TTC549 (cell line): Measurements from ENCODE around the gene RFK.
"Not testable (repeated sequence)": the region's sequence is repeated elsewhere in the genome, so short reads cannot be mapped to it uniquely, and the experiment has no call there.

Source experiments
- FAIRE-seq: peaks from 2 replicates; lab custom pipeline; 2012; peaks lifted over from hg19 to GRCh38; lab: Jason Lieb, UNC

RFK gene

DNA sequence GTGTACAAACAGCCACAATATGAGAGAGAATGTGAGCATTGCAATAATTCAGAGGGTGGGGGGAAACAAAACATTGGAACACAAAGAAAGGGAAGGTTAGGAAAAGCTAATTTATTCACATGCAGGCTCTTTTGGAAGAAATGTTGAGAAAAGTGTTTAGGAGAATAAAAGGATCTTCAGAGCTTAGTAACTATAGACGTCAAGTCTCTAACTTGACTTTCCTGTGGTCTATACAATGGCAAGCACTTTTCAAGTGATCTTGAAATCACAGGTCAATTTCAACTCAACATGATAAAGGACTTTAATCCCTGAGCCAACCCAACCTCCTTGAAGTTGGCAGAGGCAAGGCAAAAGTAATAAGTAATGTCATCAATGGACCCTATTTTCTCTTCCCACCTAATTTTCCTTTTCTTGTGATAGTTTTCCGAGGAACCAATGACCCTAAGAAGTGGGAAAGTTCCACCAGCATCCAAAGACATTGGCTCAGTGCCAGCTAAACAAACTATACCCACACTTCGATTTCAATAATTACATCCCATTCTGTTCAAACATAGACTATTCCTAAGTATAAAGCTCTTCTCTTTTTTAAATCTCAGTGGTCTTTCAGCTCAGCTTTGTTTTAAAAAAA is 23.7 kb downstream of the RFK start:
- FAIRE-seq, result no peak

DNA sequence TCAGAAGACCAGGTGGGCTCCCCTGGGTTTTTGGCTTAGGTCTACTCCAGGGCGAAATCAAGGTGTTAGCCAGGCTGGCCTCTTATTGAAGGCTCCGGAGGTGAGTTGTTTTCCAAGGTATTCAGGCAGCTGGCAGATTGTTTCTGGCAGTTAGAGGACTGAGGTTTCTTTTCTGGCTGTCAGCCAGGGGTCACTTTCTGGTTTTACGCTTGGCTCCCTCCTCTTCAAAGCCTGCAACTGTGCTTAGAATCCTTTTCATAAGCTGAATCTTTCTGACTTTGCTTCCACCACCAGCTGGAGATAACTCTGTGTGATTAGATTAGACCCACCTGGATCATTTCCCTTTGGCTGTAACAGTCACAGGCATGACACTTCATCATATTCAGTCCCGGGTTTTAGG is 24.6 kb downstream of the RFK start:
- no peak for FAIRE-seq

DNA sequence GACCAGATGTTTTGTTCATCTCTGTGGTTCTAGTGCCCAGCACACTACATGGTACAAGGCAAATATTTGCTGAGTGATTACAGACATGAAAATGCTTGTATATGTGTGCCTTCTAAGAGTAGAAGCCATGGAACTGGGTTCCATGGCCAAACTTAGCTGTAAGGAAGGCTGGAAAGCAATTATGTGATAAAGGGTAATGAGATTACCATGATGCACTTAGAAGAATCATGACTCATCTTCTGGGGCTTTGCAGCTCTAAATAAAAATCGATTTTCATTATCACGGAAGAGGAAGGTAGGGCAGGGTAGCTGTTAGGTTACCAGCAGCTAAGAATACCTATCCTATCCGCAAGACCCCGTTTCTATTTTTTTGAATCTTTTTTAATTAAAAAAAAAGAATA is 28.0 kb downstream of the RFK start:
- FAIRE-seq, result no peak

GRCh38 chr9:76365028-76365427 is 29.2 kb downstream of the RFK start:
- FAIRE-seq, result no peak

GRCh38 chr9:76363032-76363395 is 31.2 kb downstream of the RFK start:
- no peak for FAIRE-seq

DNA sequence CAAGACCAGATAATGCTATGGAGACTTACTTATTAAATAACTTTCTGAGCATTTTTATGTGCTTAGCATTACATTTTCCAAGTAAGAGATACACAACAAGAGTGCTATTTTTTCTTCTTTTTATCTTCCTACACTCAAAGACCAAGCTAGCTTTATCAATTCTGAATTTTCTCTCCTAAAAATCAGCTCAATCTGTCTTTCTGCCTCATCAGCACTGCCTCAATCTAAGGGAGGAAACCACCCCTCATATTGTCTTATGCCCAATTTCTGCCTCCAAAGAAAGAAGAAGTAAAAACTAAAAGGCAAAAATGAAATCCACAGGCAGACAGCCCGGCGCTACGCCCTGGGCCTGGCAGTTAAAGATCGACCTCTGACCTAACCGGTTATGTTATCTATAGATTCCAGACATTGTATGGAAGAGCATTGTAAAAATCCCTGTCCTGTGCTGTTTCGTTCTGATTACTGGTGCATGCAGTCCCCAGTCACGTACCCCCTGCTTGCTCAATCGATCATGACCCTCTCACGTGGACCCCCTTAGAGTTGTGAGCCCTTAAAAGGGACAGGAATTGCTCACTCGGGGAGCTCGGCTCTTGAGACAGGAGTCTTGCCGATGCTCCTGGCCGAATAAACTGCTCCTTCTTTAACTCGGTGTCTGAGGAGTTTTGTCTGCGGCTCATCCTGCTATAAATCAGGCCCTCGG is 31.7 kb downstream of the RFK start:
- not testable (repeated sequence) for FAIRE-seq

DNA sequence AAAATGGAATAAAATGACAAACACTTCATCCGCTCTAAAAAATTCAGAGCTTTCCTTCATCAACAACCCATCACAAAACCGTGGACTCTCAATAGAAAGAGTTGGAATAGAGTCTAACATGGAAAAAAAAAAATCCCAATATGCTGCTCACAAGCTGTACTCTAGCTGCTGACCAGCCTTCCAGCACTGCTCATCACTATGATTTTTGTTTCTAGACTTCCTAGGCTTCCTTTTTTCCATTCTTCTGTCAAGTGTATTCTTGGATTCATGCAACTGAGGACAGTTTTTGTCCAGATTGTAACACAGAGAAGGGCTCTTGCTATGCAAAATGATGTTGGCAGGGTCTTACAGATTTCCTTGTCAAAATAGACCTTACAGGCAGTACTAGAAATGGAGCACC is 34.5 kb downstream of the RFK start:
- FAIRE-seq, result no peak

DNA sequence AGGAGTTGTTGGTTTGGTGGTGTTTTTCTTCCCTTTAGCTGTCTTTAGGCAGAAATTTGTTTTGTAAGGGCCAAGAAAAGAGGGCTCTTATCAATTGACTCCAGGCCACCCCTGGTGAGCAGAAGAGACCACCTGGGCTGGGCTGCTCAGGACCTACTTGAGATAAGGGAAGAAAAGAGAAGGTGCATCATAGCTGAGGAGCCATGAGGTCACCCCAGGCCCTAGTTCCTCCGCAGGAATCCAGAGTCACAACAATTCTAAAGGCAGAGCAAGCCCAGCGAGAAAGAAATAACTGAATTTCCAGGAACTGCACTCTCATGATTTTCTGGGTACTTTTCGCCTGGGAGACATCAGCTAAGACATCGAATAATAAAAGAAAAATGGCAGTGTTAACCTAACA is 34.9 kb downstream of the RFK start:
- no peak for FAIRE-seq

- FAIRE-seq, result no peak
These were observed 35.5 kb downstream of the RFK start for GRCh38 chr9:76358628-76359280.

DNA sequence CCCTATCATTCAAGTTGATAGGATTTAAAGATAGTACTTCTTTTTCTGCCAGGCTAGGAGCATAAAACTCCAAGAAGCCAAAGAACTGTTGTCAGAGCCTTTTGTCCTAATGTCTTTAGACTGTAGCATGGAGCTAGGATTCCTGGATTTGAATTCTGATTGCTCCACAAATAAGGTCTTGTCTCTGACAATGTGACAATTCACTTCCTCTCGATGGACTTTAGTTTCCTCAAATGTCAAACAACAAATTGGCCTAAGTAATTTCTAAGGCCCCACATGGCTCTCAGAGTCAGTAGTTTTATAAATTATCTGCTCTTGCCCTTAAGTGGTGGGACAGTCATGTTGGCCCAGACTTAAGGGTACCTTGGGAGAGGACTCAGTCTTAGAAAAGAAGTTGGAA is 36.7 kb downstream of the RFK start:
- FAIRE-seq, result no peak

- FAIRE-seq, result no peak
These were observed 38.3 kb downstream of the RFK start for GRCh38 chr9:76355886-76356285.

DNA sequence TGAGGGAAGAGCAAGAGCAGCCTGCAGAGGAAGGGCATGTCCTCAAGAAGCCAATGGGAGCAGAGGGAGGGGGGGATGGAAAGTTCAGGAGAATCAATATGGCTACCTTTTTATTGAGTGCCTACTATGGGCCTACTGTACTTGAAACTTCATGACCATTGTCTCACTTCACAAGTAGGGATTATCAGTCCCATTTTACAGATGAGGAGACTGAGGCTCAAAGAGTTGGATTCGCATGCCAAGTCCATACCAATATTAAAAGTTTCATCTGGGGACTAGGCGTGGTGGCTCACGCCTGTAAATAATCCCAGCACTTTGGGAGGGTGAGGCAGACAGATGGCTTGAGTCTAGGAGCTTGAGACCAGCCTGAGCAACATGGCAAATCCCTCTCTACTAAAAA is 40.0 kb downstream of the RFK start:
- no peak for FAIRE-seq

DNA sequence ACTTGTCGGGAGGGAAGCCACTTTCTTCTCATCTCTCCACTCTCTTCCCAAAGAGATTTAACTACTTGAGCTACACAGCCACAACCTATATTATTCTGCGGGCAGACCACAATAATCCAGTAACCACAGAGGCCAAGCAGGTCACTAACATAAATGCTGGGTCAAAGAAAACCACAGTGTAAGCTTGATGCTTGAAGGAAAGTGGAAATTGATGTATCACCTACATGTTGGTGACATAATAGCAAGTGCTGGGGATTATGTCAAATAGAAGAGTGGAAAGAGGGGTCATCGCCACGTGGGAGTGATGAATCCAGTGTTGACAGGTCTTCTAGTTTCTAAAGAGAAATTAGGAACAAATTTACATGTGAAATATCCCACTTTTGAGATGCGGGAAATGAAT is 40.9 kb downstream of the RFK start:
- FAIRE-seq, result no peak

DNA sequence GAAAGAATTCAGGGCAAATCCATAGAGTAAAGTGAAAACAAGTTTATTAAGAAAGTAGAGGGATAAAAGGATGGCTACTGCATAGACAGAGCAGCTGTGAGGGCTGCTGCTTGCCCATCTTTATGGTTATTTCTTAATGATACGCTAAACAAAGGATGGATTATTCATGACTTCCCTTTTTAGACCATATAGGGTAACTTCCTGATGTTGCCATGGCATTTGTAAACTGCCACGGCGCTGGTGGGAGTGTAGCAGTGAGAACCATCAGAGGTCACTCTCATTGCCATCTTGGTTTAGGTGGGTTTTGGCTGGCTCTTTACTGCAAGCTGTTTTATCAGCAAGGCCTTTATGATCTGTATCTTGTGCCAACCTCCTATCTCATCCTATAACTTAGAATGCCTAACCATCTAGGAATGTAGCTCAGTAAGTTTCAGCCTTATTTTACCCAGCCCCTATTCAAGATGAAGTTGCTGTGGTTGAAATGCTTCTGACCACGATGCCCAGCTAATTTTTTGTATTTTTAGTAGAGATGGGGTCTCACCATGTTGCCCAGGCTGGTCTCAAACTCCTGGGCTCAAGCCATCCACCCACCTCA is 42.1 kb downstream of the RFK start:
- no peak for FAIRE-seq

GRCh38 chr9:76351006-76351405 is 43.2 kb downstream of the RFK start:
- no peak for FAIRE-seq

GRCh38 chr9:76349865-76350264 is 44.4 kb downstream of the RFK start:
- no peak for FAIRE-seq

GRCh38 chr9:76342858-76343257 is 51.4 kb downstream of the RFK start:
- FAIRE-seq, result no peak

GRCh38 chr9:76342201-76342600 is 52.0 kb downstream of the RFK start:
- FAIRE-seq, result no peak

- no peak for FAIRE-seq
These were observed 52.6 kb downstream of the RFK start for GRCh38 chr9:76341616-76342015.

GRCh38 chr9:76338418-76338817 is 55.8 kb downstream of the RFK start:
- no peak for FAIRE-seq

DNA sequence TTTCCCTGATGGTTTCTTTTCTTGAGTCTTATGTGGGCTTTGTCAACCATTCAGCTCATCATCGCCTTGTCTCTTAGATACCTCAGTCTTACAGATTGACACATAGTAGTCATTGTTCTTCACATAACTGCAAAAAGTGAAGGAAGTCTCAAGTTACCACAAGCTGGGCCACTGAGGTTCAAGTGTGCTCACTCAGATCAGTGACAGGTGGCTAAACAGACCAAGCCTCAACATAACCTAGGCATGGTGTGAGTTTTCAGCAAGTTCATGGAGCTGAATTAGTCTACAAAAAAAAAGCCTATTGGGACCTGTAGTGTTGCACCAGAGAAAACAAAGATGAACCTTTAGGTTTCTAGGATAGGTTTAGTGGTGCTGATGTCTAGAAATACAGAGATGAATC is 58.2 kb downstream of the RFK start:
- FAIRE-seq, result no peak
